H1 (cell line): ENCODE results near the gene NXN. TPM values are rescaled to one million over a fixed set of nuclear protein-coding genes. Genes with fewer than 3 reads are reported as not detected.

ENCODE experiments used
- CTCF ChIA-PET: fragments of 300-600 bp; sonication (Branson Sonifier 250); formaldehyde crosslinking; loops from one replicate; lab custom pipeline; 2021; ENCODE audit not compliant: partially characterized antibody; lab: Charles Lee
- POLR2A ChIA-PET: fragments of 300-600 bp; sonication (Branson Sonifier 250); formaldehyde crosslinking; loops from one replicate; lab custom pipeline; 2021; ENCODE audit warnings: inconsistent platforms; ENCODE audit not compliant: partially characterized antibody; lab: Charles Lee
- DNase-seq, 2 experiments: peaks; one replicate each; pipeline versions ENCODE4 v3.0.0 to v3.0.0-alpha.2; 2010 to 2022; ENCODE audit warnings: low spot score in 2 of 2, low read depth in 1 of 2, mixed read lengths in 1 of 2
- FAIRE-seq: peaks from 2 replicates; lab custom pipeline; 2011; peaks lifted over from hg19 to GRCh38; lab: Jason Lieb, UNC
- H2AFZ ChIP-seq: 2 replicates; pipeline ENCODE4 v1.8.1; 2012; ENCODE audit warnings: low read length, inconsistent platforms
- H2AK5ac ChIP-seq: 2 replicates; pipeline ENCODE4 v1.6.1; 2013; ENCODE audit warnings: low read depth, low read length
- H2BK120ac ChIP-seq: replicated peaks from 2 replicates; pipeline ENCODE3; 2013; ENCODE audit warnings: low read depth, low read length, inconsistent platforms
- H2BK12ac ChIP-seq: 2 replicates; pipeline ENCODE4 v1.6.1; 2013; ENCODE audit warnings: low read depth, low read length
- H2BK15ac ChIP-seq: 2 replicates; pipeline ENCODE4 v1.6.1; 2013; ENCODE audit warnings: low read length
- H2BK20ac ChIP-seq: 2 replicates; pipeline ENCODE4 v1.6.1; 2013; ENCODE audit warnings: low read length
- H2BK5ac ChIP-seq: 2 replicates; pipeline ENCODE4 v1.6.1; 2013; ENCODE audit warnings: low read depth, low read length
- H3K14ac ChIP-seq: 2 replicates; pipeline ENCODE4 v1.6.1; 2013; ENCODE audit warnings: inconsistent platforms; ENCODE audit not compliant: insufficient read length
- H3K18ac ChIP-seq: 2 replicates; pipeline ENCODE4 v1.6.1; 2013; ENCODE audit warnings: low read length; ENCODE audit errors: extremely low read depth
- H3K23ac ChIP-seq: 2 replicates; pipeline ENCODE4 v1.6.1; 2013; ENCODE audit warnings: inconsistent platforms; ENCODE audit not compliant: insufficient read length
- H3K23me2 ChIP-seq: 2 replicates; pipeline ENCODE4 v1.6.1; 2013; ENCODE audit warnings: low read depth, low read length
- H3K27ac ChIP-seq: 2 replicates; pipeline ENCODE4 v1.6.1; 2011; ENCODE audit warnings: low read depth, low read length, inconsistent platforms
- H3K27me3 ChIP-seq, 4 experiments: replicated peaks in 1 of 4; 1 replicate in 1 of 4; 2 replicates in 3 of 4; pipeline versions ENCODE4 v1.6.1 to v1.8.1; 2011 to 2013; ENCODE audit warnings: low read length in 3 of 4, mild to moderate bottlenecking in 3 of 4, inconsistent platforms in 2 of 4, mixed read lengths in 2 of 4, moderate library complexity in 1 of 4; ENCODE audit not compliant: control insufficient read depth in 3 of 4, insufficient read depth in 3 of 4; ENCODE audit errors: extremely low read depth in 1 of 4
- H3K36me3 ChIP-seq, 4 experiments: 2 replicates each; pipeline versions ENCODE4 v1.6.1 to v1.8.1; 2011 to 2013; ENCODE audit warnings: mild to moderate bottlenecking in 4 of 4, low read length in 3 of 4, moderate library complexity in 2 of 4, control low read depth in 1 of 4, inconsistent platforms in 1 of 4; ENCODE audit not compliant: insufficient read depth in 4 of 4, control insufficient read depth in 2 of 4
- H3K4ac ChIP-seq: replicated peaks from 2 replicates; pipeline ENCODE3; 2013; ENCODE audit warnings: low read length, low read depth, mixed read lengths, inconsistent platforms; ENCODE audit not compliant: insufficient read length
- H3K4me1 ChIP-seq, 4 experiments: replicated peaks in 1 of 4; 1 replicate in 1 of 4; 2 replicates in 3 of 4; pipeline versions ENCODE4 v1.6.1 to v1.8.1; 2011 to 2013; ENCODE audit warnings: low read length in 3 of 4, inconsistent platforms in 2 of 4, mixed read lengths in 1 of 4; ENCODE audit not compliant: insufficient read depth in 4 of 4, control insufficient read depth in 3 of 4
- H3K4me2 ChIP-seq, 2 experiments: 2 replicates each; pipeline versions ENCODE4 v1.6.1 to v1.8.1; 2011 to 2013; ENCODE audit warnings: low read depth in 2 of 2, low read length in 2 of 2, control low read depth in 1 of 2, inconsistent platforms in 1 of 2, mild to moderate bottlenecking in 1 of 2; ENCODE audit not compliant: insufficient read depth in 1 of 2
- H3K4me3 ChIP-seq, 4 experiments: fragments of 200-600, 300-600 bp in 1 of 4; sonication (generic), shearing (Covaris generic), sonication (Bioruptor Twin) in 1 of 4; 2 replicates each; pipeline versions ENCODE4 v1.5.1 to v1.8.1; 2011 to 2016; ENCODE audit warnings: low read length in 4 of 4, low read depth in 3 of 4, control low read depth in 2 of 4, inconsistent platforms in 2 of 4, mild to moderate bottlenecking in 2 of 4, mixed read lengths in 1 of 4, moderate library complexity in 1 of 4; ENCODE audit not compliant: insufficient read depth in 2 of 4; ENCODE audit errors: extremely low read depth in 1 of 4
- H3K56ac ChIP-seq: replicated peaks from 2 replicates; pipeline ENCODE3; 2013; ENCODE audit warnings: low read depth, mild to moderate bottlenecking, mixed read lengths, low read length, inconsistent platforms; ENCODE audit not compliant: insufficient read length
- H3K79me1 ChIP-seq: 2 replicates; pipeline ENCODE4 v1.6.1; 2013; ENCODE audit warnings: low read depth, low read length, control low read depth
- H3K79me2 ChIP-seq, 2 experiments: 2 replicates each; pipeline versions ENCODE4 v1.6.1 to v1.8.1; 2012 to 2013; ENCODE audit warnings: low read length in 2 of 2, mild to moderate bottlenecking in 2 of 2, inconsistent platforms in 1 of 2; ENCODE audit not compliant: insufficient read depth in 2 of 2, control insufficient read depth in 1 of 2
- H3K9ac ChIP-seq, 4 experiments: replicated peaks in 1 of 4; 1 replicate in 1 of 4; 2 replicates in 3 of 4; pipeline versions ENCODE4 v1.6.1 to v1.8.1; 2011 to 2013; ENCODE audit warnings: low read depth in 3 of 4, low read length in 3 of 4, control low read depth in 2 of 4, mild to moderate bottlenecking in 2 of 4, moderate library complexity in 2 of 4, inconsistent platforms in 1 of 4; ENCODE audit errors: extremely low read depth in 1 of 4
- H3K9me3 ChIP-seq, 2 experiments: 2 replicates each; pipeline versions ENCODE4 v1.6.1 to v1.8.1; 2012 to 2013; ENCODE audit warnings: mild to moderate bottlenecking in 2 of 2, moderate library complexity in 2 of 2, control low read depth in 1 of 2, inconsistent platforms in 1 of 2, low read depth in 1 of 2, low read length in 1 of 2, mixed read lengths in 1 of 2; ENCODE audit not compliant: insufficient read depth in 2 of 2
- H4K20me1 ChIP-seq, 2 experiments: replicated peaks in 1 of 2; 2 replicates each; pipeline versions ENCODE3 to v1.8.1; 2011 to 2013; ENCODE audit warnings: inconsistent platforms in 2 of 2, low read length in 2 of 2, mild to moderate bottlenecking in 1 of 2; ENCODE audit not compliant: insufficient read depth in 2 of 2, control insufficient read depth in 1 of 2
- H4K5ac ChIP-seq: 2 replicates; pipeline ENCODE4 v1.6.1; 2013; ENCODE audit warnings: low read length, low read depth, mixed read lengths, inconsistent platforms; ENCODE audit not compliant: insufficient read length
- H4K8ac ChIP-seq: 2 replicates; pipeline ENCODE4 v1.8.0; 2013; ENCODE audit warnings: mild to moderate bottlenecking, moderate library complexity, low read length, inconsistent platforms; ENCODE audit not compliant: insufficient read depth; ENCODE audit errors: extremely low read depth
- H4K91ac ChIP-seq: replicated peaks from 2 replicates; pipeline ENCODE3; 2013; ENCODE audit warnings: low read length, mixed read lengths, inconsistent platforms; ENCODE audit not compliant: insufficient read length
- CTBP2 ChIP-seq: IDR thresholded peaks from 2 replicates; pipeline ENCODE4 v1.7.0; 2011; ENCODE audit warnings: borderline replicate concordance, mild to moderate bottlenecking, moderate library complexity, mixed read lengths, low read length; ENCODE audit not compliant: insufficient read depth, insufficient read length
- WGBS, 2 experiments: shearing (Covaris generic) in 1 of 2; methylation state at CpG; one replicate each; pipeline versions ENCODE4 v1.1.6 to v1.1.7; 2013 to 2015; ENCODE audit warnings: low lambda C conversion rate in 2 of 2, mixed read lengths in 2 of 2, inconsistent platforms in 1 of 2, low coverage in 1 of 2, missing lambda C conversion rate in 1 of 2; ENCODE audit not compliant: insufficient replicate concordance in 2 of 2, insufficient coverage in 1 of 2, insufficient read length in 1 of 2; ENCODE audit errors: extremely low coverage in 1 of 2, missing lambda C conversion rate in 1 of 2; 5-methylcytosine and 5-hydroxymethylcytosine counted together
- polyA plus RNA-seq, 7 experiments: library from polyadenylated mRNA; depleted of rRNA in 3 of 7; stranded (reverse) in 5 of 7; unstranded in 2 of 7; fragments of >200 nt in 5 of 7; fragments of 200-250 nt in 2 of 7; gene quantifications; 1 replicate in 5 of 7; 2 replicates in 1 of 7; 4 replicates in 1 of 7; pipeline versions ENCODE4 v1.2.1 to v1.2.3, GENCODE V29; 2011 to 2013; ENCODE audit warnings: missing spikeins in 2 of 7, mixed read lengths in 2 of 7
- total RNA-seq: library from RNA; stranded (reverse); fragmentation: NEBNext Ultra II Directional; extraction: Animal tissue kit (Norgen Biotek cat#: 25700); gene quantifications from 2 replicates; pipeline ENCODE4 v1.2.1, GENCODE V29; 2021

Gene NXN
- total and polyA plus RNA-seq, 2 of the 8 experiments (the other 6 are each of a cell fraction or from before 2014, with no cell fraction given) = 94.1 to 107 TPM

- H3K56ac ChIP-seq = no peak overlapping the region
- no peak overlapping the region for H2BK15ac ChIP-seq
- ChIA-PET CTCF (interaction anchor here (0.8 to 2.0 kb wide), 5 partner anchors 14 to 134 kb away, joined by 3 to 6 read pairs (median 5); no protein-coding TSS in a partner anchor), POLR2A (no interaction called here)
- DNase-seq (no peak), FAIRE-seq (no peak)
- no peak overlapping the region for H4K5ac ChIP-seq
- no peak overlapping the region for H4K8ac ChIP-seq
- H4K20me1 ChIP-seq = no peaks in the 10 kb centered on the region
- no peak overlapping the region for H3K23ac ChIP-seq
- H3K4ac ChIP-seq = no peak overlapping the region
- H2BK20ac ChIP-seq = no peak overlapping the region
- H3K18ac ChIP-seq = no peak overlapping the region
- no peak overlapping the region for H2AK5ac ChIP-seq
- no peak overlapping the region for H3K9ac ChIP-seq
- H2AFZ ChIP-seq = no peak overlapping the region
- no peak overlapping the region for H2BK120ac ChIP-seq
- H2BK5ac ChIP-seq = no peak overlapping the region
- no peaks in the 10 kb centered on the region for H3K23me2 ChIP-seq
- no peaks in the 10 kb centered on the region for H3K27me3 ChIP-seq
- no peak overlapping the region for H3K27ac ChIP-seq
- H3K36me3 ChIP-seq = peaks cover 0 to 8% (median 0%) of the 10 kb centered on the region in 4 experiments; a peak in 2 of 8 replicates
- WGBS, 2 experiments = 93% methylated on average over 9 of the region's 9 CpGs; no CpG with 5 or more reads in 1 of the 2 experiments
- no peak overlapping the region for H3K4me2 ChIP-seq
- H3K4me1 ChIP-seq = no peaks in the 10 kb centered on the region; a peak in 1 of 7 replicates
- TF ChIP-seq CTBP2 = no peak
- TF ChIP-seq, all 59 proteins: peak for 0
- Histone ChIP-seq H3K79me1 (no peaks in the 10 kb centered on the region), H3K14ac (no peak overlapping the region), H3K4me3 (no peak overlapping the region), H3K9me3 (no peaks in the 10 kb centered on the region), H3K79me2 (no peaks in the 10 kb centered on the region), H4K91ac (no peak overlapping the region), H2BK12ac (no peak overlapping the region)
Measured at GRCh38 chr17:1013729-1014090, 34.1 kb upstream of the NXN start.
